HG03342 (cell line): ENCODE results near the gene DNAH6.
A peak's percentile ranks its signal among the peaks of the same experiment; 100 is the strongest.
"Not testable (repeated sequence)": the region's sequence is repeated elsewhere in the genome, so short reads cannot be mapped to it uniquely, and the experiment has no call there.

Experiments
- ATAC-seq: cut with Tn5 transposase; IDR thresholded peaks from one replicate; pipeline ENCODE4 v1.9.1; 2021; ENCODE audit warnings: mild to moderate bottlenecking, moderate library complexity; ENCODE audit not compliant: unreplicated experiment

The DNAH6 gene

DNA sequence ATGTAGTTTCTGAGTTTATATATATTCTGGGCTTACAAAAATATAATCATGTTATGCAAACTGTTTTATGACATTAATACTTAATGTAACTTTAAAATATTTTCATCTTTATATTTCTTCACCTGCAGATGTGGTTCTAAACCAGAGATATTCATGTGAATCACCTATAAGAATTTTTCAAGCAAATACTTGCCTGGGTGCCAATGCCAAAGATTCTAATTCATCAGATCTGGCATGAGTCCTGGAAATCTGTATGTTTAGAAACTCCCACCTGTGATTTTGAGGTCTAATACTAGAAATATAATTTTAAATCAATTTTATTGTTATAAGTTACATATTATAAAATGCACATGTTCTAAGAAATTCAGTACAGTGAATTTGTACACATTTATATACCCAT, 19.9 kb upstream of the DNAH6 start:
- ATAC-seq = no peak

DNA sequence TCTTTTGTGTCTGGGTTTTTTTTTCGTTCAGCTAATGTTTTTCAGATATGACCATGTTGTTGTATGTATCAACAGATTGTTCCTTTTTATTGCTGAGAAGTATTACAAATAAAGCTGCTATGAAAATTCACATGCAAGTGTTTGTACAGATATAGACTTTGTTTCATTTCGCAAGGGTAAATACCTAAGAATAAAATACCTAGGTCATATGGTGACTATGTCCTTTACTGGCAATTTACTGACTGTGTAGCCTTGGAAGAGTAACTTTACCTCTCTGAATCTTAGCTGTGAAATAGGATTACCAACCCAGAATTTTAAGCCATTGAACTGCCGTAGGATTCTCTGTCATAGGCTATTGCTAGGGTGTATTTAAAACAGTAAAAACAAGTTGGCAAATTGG, 19.0 kb upstream of the DNAH6 start:
- no peak for ATAC-seq

GRCh38 chr2:84498150-84498799, 18.0 kb upstream of the DNAH6 start:
- no peak for ATAC-seq

DNA sequence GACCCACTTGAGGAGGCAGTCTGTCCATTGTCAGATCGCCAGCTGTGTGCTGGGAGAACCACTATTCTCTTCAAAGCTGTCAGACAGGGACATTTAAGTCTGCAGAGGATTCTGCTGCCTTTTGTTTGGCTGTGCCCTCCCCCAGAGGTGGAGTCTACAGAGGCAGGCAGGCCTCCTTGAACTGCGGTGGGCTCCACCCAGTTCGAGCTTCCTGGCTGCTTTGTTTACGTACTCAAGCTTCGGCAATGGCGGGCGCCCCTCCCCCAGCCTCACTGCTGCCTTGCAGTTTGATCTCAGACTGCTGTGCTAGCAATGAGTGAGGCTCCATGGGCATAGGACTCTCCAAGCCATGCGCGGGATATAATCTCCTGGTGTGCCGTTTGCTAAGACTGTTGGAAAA, 5.3 kb upstream of the DNAH6 start:
- ATAC-seq = not testable (repeated sequence)

GRCh38 chr2:84515788-84516187, 510 bp upstream of the DNAH6 start:
- ATAC-seq = no peak

- ATAC-seq = no peak
These were observed 3.1 kb downstream of the DNAH6 start for GRCh38 chr2:84519332-84519957.

DNA sequence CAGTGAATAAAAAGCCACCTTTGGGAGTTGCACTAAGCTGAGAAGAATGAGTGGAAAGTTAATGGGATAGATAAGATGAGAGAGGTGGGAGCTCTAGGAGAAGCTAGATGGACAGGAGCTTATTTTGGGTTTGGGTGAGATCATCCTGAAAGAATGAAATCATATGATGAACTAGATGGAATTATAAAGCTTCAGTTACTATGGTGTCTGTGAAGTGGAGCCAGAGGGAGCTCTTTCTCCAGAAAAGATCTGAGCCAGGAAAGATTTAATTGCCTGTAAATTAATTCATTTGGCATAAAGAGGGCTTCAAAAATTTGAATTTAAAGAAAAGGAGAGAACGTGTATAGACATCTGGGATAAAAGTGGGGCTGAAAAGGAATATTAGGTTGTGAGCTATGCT, 10.3 kb downstream of the DNAH6 start:
- no peak for ATAC-seq

- no peak for ATAC-seq
These were observed 11.1 kb downstream of the DNAH6 start for GRCh38 chr2:84527137-84528129.

DNA sequence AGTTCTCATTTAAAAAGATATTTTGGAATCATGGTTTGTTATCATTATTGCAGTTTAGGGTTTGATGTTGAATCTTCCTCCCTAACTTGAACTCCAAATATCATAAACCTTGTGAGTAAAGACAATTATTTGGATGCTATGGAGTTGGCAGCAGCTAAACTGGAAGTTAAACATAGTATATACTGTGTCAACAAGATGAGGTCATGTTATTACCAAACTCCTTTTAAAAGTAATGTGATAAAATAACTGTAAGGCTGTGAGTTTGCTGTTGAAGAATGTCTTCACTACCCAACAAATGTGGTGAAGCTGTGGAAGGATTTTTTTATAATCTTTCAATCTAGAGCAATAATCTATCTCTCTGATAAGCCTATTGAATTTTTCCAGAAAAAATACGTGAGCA, 16.0 kb downstream of the DNAH6 start:
- ATAC-seq = no peak

DNA sequence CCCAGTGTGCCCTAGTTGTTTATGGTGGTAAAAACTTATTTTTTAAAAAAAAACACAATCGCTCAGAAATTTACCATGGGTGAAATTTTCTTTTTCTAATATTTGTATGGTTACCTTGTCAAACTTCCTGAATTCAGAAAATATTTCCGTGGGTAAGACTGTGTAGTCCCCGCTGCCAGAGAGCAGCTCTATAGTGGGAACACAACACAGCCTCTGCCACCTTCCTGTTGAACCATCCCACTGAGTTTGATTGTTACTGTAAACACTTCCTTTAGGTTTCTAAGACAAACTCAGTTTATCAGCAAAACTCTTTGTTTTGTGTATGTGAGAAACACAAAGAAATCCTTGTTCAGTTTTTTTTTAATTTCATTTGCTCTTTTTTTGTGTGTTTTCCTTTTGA, 17.9 kb downstream of the DNAH6 start:
- ATAC-seq = no peak

DNA sequence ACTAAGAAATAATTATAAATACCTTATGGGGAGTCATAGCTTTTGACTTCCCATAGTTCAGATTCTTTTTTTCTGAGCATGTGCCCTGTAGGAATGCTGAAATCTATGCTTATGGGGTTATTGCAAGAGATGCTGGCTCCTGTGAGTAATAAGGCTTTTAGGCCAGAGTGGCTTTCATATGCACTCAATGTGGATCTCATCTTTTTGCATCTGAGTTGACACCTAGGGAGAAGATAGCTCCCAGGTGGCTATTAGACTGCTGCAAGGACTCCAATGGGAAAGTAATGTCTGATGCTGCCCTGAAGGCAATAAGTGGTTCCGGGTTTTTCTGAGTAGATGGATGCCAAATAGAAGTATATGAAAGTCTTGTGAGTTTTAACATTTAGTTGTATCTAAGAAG, 21.0 kb downstream of the DNAH6 start:
- no peak for ATAC-seq

- no peak for ATAC-seq
These were observed 23.4 kb downstream of the DNAH6 start for GRCh38 chr2:84539729-84540128.

DNA sequence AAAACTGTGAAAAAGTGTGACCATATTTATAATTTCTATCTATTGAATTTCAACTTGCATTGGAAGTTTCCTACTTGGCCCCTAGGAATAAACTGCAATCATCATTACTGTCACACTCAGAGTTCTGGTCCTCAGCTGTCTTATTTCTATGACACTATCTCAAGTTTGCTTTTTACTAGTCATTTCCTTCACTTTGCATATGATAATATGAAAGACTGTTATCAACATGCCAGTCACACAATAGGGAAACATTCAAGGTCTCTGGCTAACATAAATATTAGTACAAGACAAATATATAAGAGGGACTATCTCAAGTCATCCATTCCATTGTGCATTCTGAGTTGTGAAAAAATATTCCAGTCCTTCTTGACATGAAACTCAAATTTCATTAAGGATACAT, 28.7 kb downstream of the DNAH6 start:
- no peak for ATAC-seq

GRCh38 chr2:84546551-84546950, 30.3 kb downstream of the DNAH6 start:
- no peak for ATAC-seq

DNA sequence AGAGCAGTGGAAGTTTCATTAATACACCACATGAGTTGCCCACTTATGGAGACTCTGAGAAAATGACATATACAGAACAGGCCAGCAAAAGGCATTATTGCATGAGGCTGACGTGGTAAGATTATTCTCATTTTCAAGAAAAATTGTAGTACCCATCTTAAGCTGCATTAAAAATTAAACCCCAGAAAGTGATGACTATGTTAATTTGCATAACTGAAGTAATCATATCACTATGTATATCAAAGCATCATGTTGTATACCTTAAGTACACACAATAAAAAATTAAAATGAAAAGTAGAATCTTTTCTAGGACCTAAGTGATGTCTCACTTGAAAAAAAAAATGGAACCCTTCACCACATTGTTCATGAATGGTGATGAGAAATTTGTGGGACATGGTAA, 32.0 kb downstream of the DNAH6 start:
- ATAC-seq = no peak

DNA sequence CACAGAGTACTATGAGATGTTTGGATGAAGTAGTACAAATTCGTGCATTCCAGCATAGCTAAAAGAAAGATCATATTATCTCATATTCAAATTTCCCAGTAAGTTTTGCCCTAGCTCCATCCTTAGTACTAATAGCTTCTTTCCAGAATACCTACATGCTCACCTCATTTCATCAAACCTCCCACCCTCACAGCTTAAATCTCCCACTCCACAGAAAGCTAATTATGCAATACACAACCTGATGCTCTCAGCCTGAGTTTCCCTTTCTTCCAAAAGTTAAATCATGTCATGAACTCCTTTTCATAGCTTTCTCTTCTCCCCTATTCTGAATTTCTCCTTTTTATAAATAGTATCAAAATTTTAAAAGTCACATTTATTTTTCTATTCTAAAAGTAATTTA, 34.6 kb downstream of the DNAH6 start:
- no peak for ATAC-seq

DNA sequence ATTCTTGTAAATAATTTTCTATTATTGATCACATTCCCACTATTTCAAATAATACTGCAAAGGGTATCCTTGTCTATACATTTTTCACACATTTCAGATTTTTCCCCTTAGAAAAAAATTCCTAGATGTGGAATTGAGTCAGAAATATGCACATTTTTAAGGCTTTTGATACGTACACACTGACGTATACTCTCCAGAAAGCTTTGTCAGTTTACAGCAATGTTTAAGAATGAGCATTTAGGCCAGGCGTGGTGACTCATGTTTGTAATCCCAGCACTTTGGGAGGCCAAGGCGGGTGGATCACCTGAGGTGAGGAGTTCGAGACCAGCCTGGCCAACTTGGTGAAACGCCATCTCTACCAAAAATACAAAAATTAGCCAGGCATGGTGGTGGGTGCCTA, 35.2 kb downstream of the DNAH6 start:
- ATAC-seq = not testable (repeated sequence)

GRCh38 chr2:84556190-84556589, 39.9 kb downstream of the DNAH6 start:
- ATAC-seq = peak; percentile 87

DNA sequence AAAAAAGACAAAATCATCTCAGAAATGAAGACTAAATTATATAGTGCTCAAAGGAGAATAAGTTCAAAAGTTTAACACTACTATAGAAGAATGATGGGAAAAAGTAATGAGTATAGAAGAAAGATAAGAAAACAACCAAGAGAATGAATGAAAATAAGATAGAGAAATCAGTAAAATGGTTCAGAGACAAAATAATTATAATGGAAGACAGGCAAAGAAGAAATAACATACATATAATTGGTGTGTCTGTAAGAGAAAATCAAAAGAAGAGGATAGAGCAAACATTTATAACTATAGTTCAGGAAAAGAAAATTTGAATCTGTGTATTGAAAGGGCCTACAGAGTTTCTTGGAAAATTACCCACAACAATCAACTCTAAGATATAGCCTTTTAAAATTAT, 43.5 kb downstream of the DNAH6 start:
- no peak for ATAC-seq

- ATAC-seq = no peak
These were observed 63.4 kb downstream of the DNAH6 start for GRCh38 chr2:84579661-84580060.

GRCh38 chr2:84603911-84604310, 87.6 kb downstream of the DNAH6 start:
- ATAC-seq = no peak

- ATAC-seq = no peak
These were observed 96.8 kb downstream of the DNAH6 start for GRCh38 chr2:84613082-84613481.
